HG03108 (cell line): Measurements from ENCODE around the gene CCR4.
"Not testable (repeated sequence)": the region's sequence is repeated elsewhere in the genome, so short reads cannot be mapped to it uniquely, and the experiment has no call there.

ENCODE experiments used
- ATAC-seq: cut with Tn5 transposase; IDR thresholded peaks from one replicate; pipeline ENCODE4 v1.9.1; 2021; ENCODE audit warnings: moderate library complexity; ENCODE audit not compliant: unreplicated experiment

Gene CCR4

GRCh38 chr3:32977861-32978260 is 26.4 kb downstream of the CCR4 start:
- no peak for ATAC-seq

DNA sequence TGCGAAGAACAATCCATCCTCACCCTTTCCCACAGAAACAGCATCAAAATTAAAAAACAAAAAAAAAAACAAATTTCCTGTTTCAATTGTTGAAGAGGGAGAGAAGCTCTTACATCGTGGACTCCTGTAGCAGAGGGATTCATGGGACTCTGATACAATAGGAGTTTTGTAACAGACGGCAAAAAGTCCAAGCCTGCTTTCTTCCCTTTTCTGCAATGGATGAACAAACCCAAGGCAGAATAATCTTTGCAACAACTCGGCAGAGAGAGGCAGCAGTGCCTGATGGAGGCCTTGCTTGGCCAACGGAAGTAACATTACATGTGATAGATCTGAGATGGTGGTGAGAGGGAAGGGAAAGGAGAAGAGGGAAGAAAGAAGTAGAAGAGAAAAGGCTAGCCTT is 26.9 kb downstream of the CCR4 start:
- no peak for ATAC-seq

DNA sequence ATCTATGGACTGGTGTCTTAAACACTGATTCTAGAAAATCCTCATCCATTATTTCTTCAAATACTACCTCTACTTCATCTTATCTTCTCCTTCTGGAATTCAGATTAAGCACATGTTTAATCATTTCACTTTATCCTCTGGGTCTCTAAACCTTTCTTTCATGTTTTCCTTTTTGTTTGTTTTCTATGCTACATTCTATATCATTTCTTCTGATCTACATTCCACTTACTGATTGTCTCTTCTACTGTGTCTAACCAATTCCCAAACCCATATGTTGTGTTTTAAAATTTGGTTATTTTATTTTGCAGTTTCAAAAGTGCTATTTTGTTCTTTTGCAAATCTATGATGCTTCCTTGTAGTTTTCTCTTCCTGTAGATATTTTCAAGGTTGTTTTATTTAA is 31.7 kb downstream of the CCR4 start:
- no peak for ATAC-seq

DNA sequence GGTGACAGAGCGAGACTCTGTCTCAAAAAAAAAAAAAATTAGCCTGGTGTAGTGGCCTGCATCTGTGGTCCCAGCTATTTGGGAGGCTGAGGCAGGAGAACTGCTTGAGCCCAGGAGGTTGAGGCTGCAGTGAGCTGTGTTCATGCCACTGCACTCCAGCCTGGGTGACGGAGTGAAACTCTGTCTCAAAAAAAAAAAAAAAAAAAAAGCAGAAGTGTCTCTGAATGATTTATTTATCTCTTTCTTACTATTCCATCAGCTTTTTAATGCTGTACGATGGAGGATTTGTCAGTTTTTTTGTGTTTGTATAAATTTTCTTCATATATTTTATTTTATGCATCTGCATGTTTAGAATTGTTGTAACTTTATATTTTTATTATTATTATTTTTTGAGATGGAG is 33.5 kb downstream of the CCR4 start:
- not testable (repeated sequence) for ATAC-seq

DNA sequence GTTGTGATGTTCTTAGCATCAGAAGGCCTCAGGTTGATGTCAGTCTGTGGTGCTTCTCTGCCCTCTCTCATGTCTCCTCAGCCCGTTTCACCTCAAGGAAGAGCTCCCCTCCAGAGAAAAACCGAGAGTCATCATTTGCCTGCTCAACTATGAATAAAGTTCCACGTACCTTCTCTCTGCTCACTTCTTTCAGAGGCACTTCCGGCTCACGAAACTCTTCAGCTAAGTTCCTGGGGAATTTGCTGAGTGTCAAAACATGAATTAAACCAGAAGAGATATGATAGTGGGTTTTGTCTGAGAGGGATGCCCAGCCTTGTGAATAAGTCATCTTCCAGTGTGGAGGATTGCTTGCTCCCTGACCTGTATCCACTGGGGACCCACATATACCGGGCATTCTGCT is 37.7 kb downstream of the CCR4 start:
- no peak for ATAC-seq

- no peak for ATAC-seq
Measured at GRCh38 chr3:32990116-32990515, 38.7 kb downstream of the CCR4 start.

DNA sequence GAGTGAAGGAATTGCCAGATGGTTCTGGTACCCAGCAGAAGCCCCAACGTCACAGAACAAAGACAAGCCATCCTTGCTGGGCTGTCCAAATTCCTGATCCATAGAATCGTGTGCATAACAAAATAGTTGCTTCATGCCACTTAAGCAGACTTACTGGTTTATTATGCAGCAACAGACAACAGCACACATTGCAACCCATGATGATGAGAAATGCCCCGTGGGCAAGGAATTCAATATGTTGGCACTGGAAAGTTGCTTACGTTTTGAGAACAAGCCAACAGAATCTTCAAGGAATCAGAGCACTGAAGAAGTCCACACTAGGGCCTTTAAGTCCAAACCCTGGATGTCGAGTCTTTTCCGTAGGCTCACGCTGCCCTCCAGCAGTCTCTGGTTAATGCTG is 40.3 kb downstream of the CCR4 start:
- no peak for ATAC-seq

DNA sequence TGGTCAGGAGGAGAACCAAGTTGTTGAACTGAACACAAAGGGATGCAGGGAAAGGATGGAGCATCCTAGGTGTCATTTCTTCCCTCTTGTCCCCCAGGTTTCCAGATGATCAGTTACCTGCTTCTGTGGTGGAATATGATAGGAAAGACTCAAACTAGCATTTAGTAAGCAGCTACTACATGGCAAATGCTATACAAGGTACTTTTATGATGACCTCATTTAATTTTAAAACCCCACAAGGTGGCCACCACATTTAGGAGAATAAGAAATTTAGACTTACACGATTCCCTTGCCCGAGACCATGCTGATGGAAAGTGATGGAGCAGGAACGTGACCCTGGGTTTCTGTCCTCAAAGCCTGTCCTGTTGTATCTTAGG is 40.9 kb downstream of the CCR4 start:
- no peak for ATAC-seq

GRCh38 chr3:32994045-32994444 is 42.6 kb downstream of the CCR4 start:
- ATAC-seq: no peak

GRCh38 chr3:32995098-32995497 is 43.7 kb downstream of the CCR4 start:
- no peak for ATAC-seq

- no peak for ATAC-seq
Measured at GRCh38 chr3:32996048-32996754, 44.8 kb downstream of the CCR4 start.

- ATAC-seq: no peak
Measured at GRCh38 chr3:32996755-32997091, 45.3 kb downstream of the CCR4 start.

GRCh38 chr3:32998631-32999451 is 47.4 kb downstream of the CCR4 start:
- ATAC-seq: no peak

DNA sequence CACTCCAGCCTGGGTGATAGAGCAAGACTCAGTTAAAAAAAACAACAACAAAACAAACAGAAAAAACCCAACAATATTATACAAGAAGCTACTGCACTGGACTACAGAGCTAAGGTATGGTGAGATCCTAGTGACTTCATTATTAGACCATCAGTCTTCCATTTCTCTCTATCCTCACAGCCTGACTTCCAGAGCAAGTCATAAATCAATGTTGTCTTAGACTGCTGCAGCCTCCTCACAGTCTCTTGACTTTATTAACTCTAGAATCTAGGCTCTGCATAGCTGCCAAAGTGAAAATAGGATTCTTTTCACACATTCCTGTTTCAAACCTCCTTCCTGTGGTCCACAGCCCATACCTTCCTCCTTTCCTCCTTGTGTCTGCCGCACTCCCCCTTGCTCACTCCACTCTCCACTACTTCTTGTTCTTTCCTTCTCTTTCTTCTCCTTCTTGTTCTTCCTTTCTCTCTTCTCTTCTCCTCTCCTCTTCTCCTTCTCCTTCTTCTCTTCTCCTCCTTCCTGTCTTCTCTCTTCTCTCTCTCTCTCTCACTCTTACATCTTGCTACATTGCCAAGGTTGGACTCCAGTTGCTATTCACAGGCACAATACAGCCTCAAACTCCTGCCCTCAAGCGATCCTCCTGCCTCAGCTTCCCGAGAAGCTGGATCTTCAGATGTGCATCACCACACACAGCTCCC is 49.4 kb downstream of the CCR4 start:
- no peak for ATAC-seq

DNA sequence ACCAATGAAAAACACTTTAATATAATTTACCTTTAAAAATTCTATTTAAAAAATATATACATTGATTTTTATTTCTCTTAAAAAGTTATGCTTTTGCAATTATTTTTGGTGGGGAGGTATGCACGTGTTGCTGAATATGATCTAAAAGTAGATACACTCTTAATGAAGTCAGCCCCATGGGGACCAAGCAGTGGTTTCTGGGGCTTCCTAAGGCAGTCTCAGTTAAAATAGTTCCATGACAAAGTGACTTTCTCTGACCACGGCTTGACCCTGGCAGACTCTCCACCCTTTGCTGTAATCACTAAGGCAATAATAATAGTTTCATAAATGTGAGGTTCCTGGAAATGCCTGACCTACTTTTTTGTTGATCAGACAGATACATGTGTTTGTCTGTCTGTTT is 50.4 kb downstream of the CCR4 start:
- ATAC-seq: peak; percentile 74

DNA sequence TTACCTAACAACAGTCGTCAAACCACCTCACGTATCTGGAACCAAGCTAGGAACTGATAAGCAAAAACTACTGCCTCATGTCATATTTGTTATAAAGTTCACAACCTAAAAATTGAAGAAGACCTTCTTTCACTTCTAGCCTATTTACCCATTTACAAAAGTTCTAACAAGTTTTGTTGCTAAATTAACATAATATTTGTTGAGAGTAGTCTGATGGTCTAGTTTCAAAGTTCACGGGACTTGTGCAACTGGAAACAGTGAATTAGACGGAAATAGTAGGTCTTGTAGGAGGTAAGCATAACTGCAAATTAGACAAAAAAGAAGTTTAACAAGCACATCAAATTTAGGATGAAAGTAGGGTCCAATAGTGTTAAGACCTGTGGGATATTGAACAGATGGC is 51.9 kb downstream of the CCR4 start:
- no peak for ATAC-seq

DNA sequence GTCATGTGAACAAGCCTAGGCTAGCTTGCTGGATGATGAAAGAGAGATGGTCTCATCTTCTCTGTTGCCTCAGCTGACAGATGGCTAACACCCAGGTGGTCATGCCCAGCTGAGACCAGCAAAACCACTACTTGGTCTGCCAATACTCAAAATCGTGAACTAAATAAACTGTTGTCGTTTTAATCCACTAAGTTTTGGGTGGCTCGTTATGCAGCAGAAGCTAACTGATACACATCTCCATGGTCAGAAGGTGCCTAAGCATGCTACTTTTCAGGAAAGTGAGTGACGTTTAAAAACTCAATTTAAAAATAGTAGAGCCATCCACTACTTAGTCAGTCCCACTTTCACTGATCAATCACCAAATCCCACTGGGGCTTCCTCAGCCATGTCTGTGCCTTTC is 52.8 kb downstream of the CCR4 start:
- ATAC-seq: no peak

DNA sequence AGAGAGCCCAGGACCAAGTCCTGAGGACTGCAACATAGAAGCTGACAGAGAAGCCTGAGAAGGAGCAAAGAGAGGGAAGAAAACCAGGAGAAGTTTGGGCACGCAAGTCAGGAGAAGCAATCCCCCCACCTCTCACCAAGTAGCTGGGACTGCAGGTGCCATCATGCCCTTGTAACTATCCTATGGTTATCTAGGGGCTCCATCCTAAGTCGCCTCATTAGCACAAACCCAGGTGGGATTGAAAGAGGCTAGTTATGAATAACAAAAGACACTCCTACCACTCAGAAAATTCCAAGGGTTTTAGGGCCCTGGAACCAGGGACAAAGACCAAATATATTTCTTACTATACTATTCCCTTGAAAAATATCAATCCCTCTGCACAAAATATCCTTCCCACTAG is 53.5 kb downstream of the CCR4 start:
- no peak for ATAC-seq
